Endothelial cell of umbilical vein (primary cell): ENCODE results near the gene CROCC2. TPM values are rescaled to one million over a fixed set of nuclear protein-coding genes. Genes with fewer than 3 reads are reported as not detected.

Source experiments
- BruUV-seq: library from RNA; stranded (reverse); fragments of 400-500 nt; replicated peaks from 2 replicates; lab custom pipeline; 2021; lab: Mats Ljungman, UMichigan
- CTCF ChIA-PET: fragments of 300-600, 350-600 bp; sonication (Branson Sonifier 250); formaldehyde crosslinking; loops from one replicate; lab custom pipeline; 2021; ENCODE audit warnings: antibody characterized with exemption, inconsistent platforms; lab: Charles Lee
- POLR2A ChIA-PET: fragments of 300-600, 350-600 bp; sonication (Branson Sonifier 250); formaldehyde crosslinking; loops from one replicate; lab custom pipeline; 2021; ENCODE audit warnings: antibody characterized with exemption, inconsistent platforms; lab: Charles Lee
- DNase-seq: peaks from one replicate; pipeline ENCODE4 v3.0.0-alpha.2; 2011; ENCODE audit warnings: low read depth, low spot score
- FAIRE-seq: peaks from 2 replicates; lab custom pipeline; 2011; peaks lifted over from hg19 to GRCh38; lab: Jason Lieb, UNC
- H2AFZ ChIP-seq: 2 replicates; pipeline ENCODE4 v1.6.0; 2012; ENCODE audit warnings: low read depth, low read length, control low read depth, inconsistent platforms
- H3K27ac ChIP-seq: 2 replicates; pipeline ENCODE4 v1.5.1; 2011; ENCODE audit warnings: low read depth, mild to moderate bottlenecking, control low read depth, low read length, moderate library complexity; ENCODE audit not compliant: insufficient read depth
- H3K27me3 ChIP-seq, 2 experiments: 2 replicates each; pipeline versions ENCODE4 v1.6.0 to v1.6.1; 2011; ENCODE audit warnings: low read length in 2 of 2, mixed read lengths in 1 of 2; ENCODE audit not compliant: control insufficient read depth in 2 of 2, insufficient read depth in 2 of 2
- H3K36me3 ChIP-seq, 2 experiments: 2 replicates in 1 of 2; 3 replicates in 1 of 2; pipeline ENCODE4 v1.5.1; 2011; ENCODE audit warnings: low read length in 2 of 2, mild to moderate bottlenecking in 1 of 2, moderate library complexity in 1 of 2; ENCODE audit not compliant: control insufficient read depth in 2 of 2, insufficient read depth in 2 of 2; ENCODE audit errors: extremely low read depth in 1 of 2
- H3K4me1 ChIP-seq: 3 replicates; pipeline ENCODE4 v1.5.1; 2011; ENCODE audit warnings: mild to moderate bottlenecking, low read length; ENCODE audit not compliant: control insufficient read depth, insufficient read depth; ENCODE audit errors: extremely low read depth
- H3K4me2 ChIP-seq: 2 replicates; pipeline ENCODE4 v1.6.1; 2011; ENCODE audit warnings: low read length, control low read depth, mixed read lengths; ENCODE audit not compliant: insufficient read depth
- H3K4me3 ChIP-seq, 3 experiments: fragments of 200-600 bp in 1 of 3; sonication (generic), shearing (Covaris generic) in 1 of 3; replicated peaks in 1 of 3; 2 replicates each; pipeline ENCODE4 v1.5.1; 2011 to 2016; ENCODE audit warnings: control low read depth in 3 of 3, low read length in 3 of 3, mild to moderate bottlenecking in 2 of 3, inconsistent platforms in 1 of 3, low read depth in 1 of 3, moderate library complexity in 1 of 3; ENCODE audit not compliant: insufficient read depth in 1 of 3
- H3K79me2 ChIP-seq: 2 replicates; pipeline ENCODE4 v1.6.0; 2012; ENCODE audit warnings: low read length, inconsistent platforms; ENCODE audit not compliant: control insufficient read depth, insufficient read depth
- H3K9ac ChIP-seq: replicated peaks from 2 replicates; pipeline ENCODE3; 2011; ENCODE audit warnings: low read length, control low read depth; ENCODE audit not compliant: insufficient read depth; ENCODE audit errors: extremely low read depth
- H3K9me1 ChIP-seq: replicated peaks from 3 replicates; pipeline ENCODE4 v1.6.0; 2011; ENCODE audit warnings: mild to moderate bottlenecking, low read length; ENCODE audit not compliant: control insufficient read depth, insufficient read depth; ENCODE audit errors: extremely low read depth
- H3K9me3 ChIP-seq: replicated peaks from 2 replicates; pipeline ENCODE4 v1.5.1; 2012; ENCODE audit warnings: low read length, inconsistent platforms; ENCODE audit not compliant: control insufficient read depth, insufficient read depth
- H4K20me1 ChIP-seq: replicated peaks from 2 replicates; pipeline ENCODE3; 2011; ENCODE audit warnings: mild to moderate bottlenecking, low read length; ENCODE audit not compliant: control insufficient read depth, insufficient read depth; ENCODE audit errors: extremely low read depth
- FOS ChIP-seq: IDR thresholded peaks from 2 replicates; pipeline ENCODE4 v1.6.1; 2011; ENCODE audit warnings: mild to moderate bottlenecking, low read length, moderate library complexity, borderline replicate concordance; ENCODE audit not compliant: insufficient read depth
- GATA2 ChIP-seq: IDR thresholded peaks from 2 replicates; pipeline ENCODE4 v1.7.0; 2011; ENCODE audit warnings: low read depth, mild to moderate bottlenecking, moderate library complexity, mixed read lengths, low read length; ENCODE audit not compliant: insufficient read length, insufficient read depth
- JUN ChIP-seq: IDR thresholded peaks from 2 replicates; pipeline ENCODE4 v1.6.1; 2011; ENCODE audit warnings: borderline replicate concordance, low read depth; ENCODE audit not compliant: insufficient read length, insufficient read depth
- MYC ChIP-seq: IDR thresholded peaks from one replicate; pipeline ENCODE4 v1.6.1; 2011; ENCODE audit warnings: mild to moderate bottlenecking, low read depth, low read length
- POLR2A ChIP-seq: IDR thresholded peaks from 2 replicates; pipeline ENCODE4 v1.6.1; 2012; ENCODE audit warnings: low read depth, mild to moderate bottlenecking, control low read depth, low read length
- POLR2AphosphoS5 ChIP-seq: IDR thresholded peaks from 2 replicates; pipeline ENCODE4 v1.6.1; 2012; ENCODE audit warnings: low read depth, mild to moderate bottlenecking, control low read depth, low read length, moderate library complexity; ENCODE audit not compliant: insufficient read depth
- dilution Hi-C: fragments of 300-500 bp; cut with MboI; formaldehyde crosslinking; loops from one replicate; pipeline ENCODE4 v1.15.0; 2019; ENCODE audit warnings: low sequenced_read_pairs; ENCODE audit not compliant: extremely low pct_ligation_motif_present
- intact Hi-C: fragments of 100-400 bp; cut with micrococcal nuclease; formaldehyde crosslinking; loops from one replicate; pipeline ENCODE4 v1.10.0; 2022
- polyA plus RNA-seq, 4 experiments: library from polyadenylated mRNA; depleted of rRNA in 3 of 4; stranded (reverse) in 3 of 4; unstranded in 1 of 4; fragments of >200 nt; gene quantifications; 2 replicates each; pipeline versions ENCODE4 v1.2.1 to v1.2.3, GENCODE V29; 2011 to 2012; ENCODE audit warnings: missing spikeins in 1 of 4
- total RNA-seq: library from RNA; stranded (reverse); gene quantifications from 2 replicates; pipeline ENCODE4 v1.2.3, GENCODE V29; 2021
- TF ChIP-seq, protein P1 (sequence below), 2 donors: IDR thresholded peaks; 1 replicate in 1 of 2; 2 replicates in 1 of 2; pipeline ENCODE4 v1.5.1; 2011; ENCODE audit warnings: low read length in 2 of 2, mild to moderate bottlenecking in 2 of 2, moderate library complexity in 2 of 2, control low read depth in 1 of 2, inconsistent platforms in 1 of 2, low read depth in 1 of 2; ENCODE audit not compliant: insufficient read depth in 1 of 2; ENCODE audit errors: extremely low read depth in 1 of 2
- TF ChIP-seq, protein P2 (sequence below): IDR thresholded peaks from 2 replicates; pipeline ENCODE4 v1.6.1; 2011; ENCODE audit not compliant: insufficient read depth, insufficient read length

CROCC2 gene
- total and polyA plus RNA-seq, 2 donors (not counting 3 experiments of a cell fraction or from before 2014, with no cell fraction given): not detected

- DNase-seq: no peak
- no peak overlapping the region for H3K9ac ChIP-seq
- H3K4me1 ChIP-seq: no peaks in the 10 kb centered on the region
- TF ChIP-seq POLR2A (no peak), FOS (no peak), POLR2AphosphoS5 (no peak), MYC (no peak), JUN (no peak), GATA2 (no peak)
- TF ChIP-seq, protein P1, sequence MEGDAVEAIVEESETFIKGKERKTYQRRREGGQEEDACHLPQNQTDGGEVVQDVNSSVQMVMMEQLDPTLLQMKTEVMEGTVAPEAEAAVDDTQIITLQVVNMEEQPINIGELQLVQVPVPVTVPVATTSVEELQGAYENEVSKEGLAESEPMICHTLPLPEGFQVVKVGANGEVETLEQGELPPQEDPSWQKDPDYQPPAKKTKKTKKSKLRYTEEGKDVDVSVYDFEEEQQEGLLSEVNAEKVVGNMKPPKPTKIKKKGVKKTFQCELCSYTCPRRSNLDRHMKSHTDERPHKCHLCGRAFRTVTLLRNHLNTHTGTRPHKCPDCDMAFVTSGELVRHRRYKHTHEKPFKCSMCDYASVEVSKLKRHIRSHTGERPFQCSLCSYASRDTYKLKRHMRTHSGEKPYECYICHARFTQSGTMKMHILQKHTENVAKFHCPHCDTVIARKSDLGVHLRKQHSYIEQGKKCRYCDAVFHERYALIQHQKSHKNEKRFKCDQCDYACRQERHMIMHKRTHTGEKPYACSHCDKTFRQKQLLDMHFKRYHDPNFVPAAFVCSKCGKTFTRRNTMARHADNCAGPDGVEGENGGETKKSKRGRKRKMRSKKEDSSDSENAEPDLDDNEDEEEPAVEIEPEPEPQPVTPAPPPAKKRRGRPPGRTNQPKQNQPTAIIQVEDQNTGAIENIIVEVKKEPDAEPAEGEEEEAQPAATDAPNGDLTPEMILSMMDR (IDR thresholded peaks at IDR 0.05; ENCODE audit: extremely low read depth in 1 of 2, insufficient read depth in 1 of 2, low read depth in 1 of 2, low read length in 2 of 2): no peak
- TF ChIP-seq, protein P2, sequence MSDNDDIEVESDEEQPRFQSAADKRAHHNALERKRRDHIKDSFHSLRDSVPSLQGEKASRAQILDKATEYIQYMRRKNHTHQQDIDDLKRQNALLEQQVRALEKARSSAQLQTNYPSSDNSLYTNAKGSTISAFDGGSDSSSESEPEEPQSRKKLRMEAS: no peak
- intact Hi-C loops (no loop called here), dilution Hi-C loops (no loop called here)
- no peak for FAIRE-seq
- ChIA-PET POLR2A (no interaction called here), CTCF (interaction anchor here (0.8 kb wide), 1 partner anchor 11 kb away, joined by 5 read pairs; no protein-coding TSS in a partner anchor)
- H3K9me3 ChIP-seq: no peaks in the 10 kb centered on the region
- H3K4me2 ChIP-seq: no peak overlapping the region
- no peak overlapping the region for H2AFZ ChIP-seq
- no peaks in the 10 kb centered on the region for H3K36me3 ChIP-seq
- H3K4me3 ChIP-seq: no peak overlapping the region
- H3K9me1 ChIP-seq: no peaks in the 10 kb centered on the region
- H3K79me2 ChIP-seq: no peaks in the 10 kb centered on the region
- H4K20me1 ChIP-seq: no peaks in the 10 kb centered on the region
- H3K27me3 ChIP-seq: no peaks in the 10 kb centered on the region
- H3K27ac ChIP-seq: no peak overlapping the region
- BruUV-seq: no TSS peak
These were observed 19.7 kb downstream of the CROCC2 start for GRCh38 chr2:240925568-240926515.
